HG03135 (cell line): ENCODE data around the gene ACER3.
A peak's percentile ranks its signal among the peaks of the same experiment; 100 is the strongest.
"Not testable (repeated sequence)": the region's sequence is repeated elsewhere in the genome, so short reads cannot be mapped to it uniquely, and the experiment has no call there.

Experiments used
- ATAC-seq: cut with Tn5 transposase; IDR thresholded peaks from one replicate; pipeline ENCODE4 v1.9.1; 2021; ENCODE audit warnings: mild to moderate bottlenecking, moderate library complexity; ENCODE audit not compliant: unreplicated experiment

Gene ACER3

GRCh38 chr11:77035039-77035438 lies 174.3 kb downstream of the ACER3 start:
- ATAC-seq = no peak

DNA sequence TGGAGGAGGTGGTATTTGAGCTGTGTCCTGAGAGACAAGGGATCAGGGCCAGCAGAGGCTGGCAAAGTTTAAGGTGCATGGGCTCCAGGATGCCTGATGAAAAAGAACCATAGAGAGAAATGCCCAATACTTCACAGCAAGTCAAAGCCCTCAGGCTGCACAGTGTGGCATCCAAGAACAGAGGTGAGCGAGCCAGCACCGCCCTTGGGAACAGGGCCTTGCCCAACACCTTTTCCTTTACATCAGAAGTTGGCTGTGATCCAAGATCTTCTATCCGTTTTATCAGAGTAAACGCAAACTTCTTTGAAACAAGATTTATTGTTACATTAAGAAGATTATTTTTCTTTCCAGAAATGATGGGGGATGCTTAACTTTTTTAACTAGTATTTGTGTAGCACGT lies 174.9 kb downstream of the ACER3 start:
- ATAC-seq = no peak

DNA sequence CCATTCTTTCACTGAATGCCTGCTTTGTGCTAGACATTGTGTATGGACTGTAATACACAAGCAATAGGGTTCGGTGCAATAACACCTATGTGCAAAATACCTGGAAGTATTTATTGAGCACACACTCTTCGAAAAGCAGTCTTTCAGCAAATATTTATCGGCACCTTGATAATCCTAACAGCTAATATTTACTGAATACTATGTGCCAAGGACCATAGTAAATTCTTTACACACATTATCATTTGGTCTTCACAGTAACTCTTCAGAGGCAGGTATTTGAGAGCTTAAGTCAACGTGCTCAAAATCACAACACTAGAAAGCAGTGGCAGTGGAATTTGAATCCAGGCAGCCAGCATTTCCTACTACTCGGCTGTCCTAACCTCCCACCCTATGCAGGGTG lies 175.7 kb downstream of the ACER3 start:
- ATAC-seq = no peak

DNA sequence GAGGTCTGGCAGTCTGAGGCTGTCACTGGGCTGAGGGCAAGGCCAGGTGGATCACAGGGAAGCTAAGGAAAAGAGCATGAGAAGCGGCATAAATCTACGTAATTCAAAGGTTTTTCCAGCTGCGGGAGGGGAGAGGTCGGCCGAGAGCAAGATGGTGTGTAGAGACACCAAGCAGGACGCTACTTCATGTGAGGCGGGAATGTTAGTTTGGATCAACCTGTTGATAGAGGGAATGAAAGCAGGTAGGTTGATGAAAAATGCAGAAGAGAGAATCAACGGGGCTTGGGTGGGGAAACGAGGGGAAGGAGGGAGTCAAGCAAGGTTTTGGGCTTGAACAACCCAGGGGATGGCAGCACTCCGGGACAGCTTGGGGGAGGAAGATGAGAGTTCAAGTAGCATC lies 176.3 kb downstream of the ACER3 start:
- ATAC-seq = no peak

GRCh38 chr11:77038029-77038824 lies 177.5 kb downstream of the ACER3 start:
- no peak for ATAC-seq

- ATAC-seq = no peak
Observed at GRCh38 chr11:77038825-77039326, 178.2 kb downstream of the ACER3 start.

GRCh38 chr11:77039491-77040400 lies 179.0 kb downstream of the ACER3 start:
- no peak for ATAC-seq

DNA sequence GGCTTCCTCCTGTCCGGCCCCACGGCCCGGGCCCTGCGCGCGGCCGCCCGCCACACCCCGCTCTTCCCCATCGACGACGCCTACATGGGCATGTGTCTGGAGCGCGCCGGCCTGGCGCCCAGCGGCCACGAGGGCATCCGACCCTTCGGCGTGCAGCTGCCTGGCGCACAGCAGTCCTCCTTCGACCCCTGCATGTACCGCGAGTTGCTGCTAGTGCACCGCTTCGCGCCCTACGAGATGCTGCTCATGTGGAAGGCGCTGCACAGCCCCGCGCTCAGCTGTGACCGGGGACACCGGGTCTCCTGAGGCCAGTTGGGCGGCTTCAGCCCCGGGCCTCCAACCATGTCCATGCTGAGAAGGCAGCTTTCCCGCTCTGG lies 179.7 kb downstream of the ACER3 start:
- no peak for ATAC-seq

DNA sequence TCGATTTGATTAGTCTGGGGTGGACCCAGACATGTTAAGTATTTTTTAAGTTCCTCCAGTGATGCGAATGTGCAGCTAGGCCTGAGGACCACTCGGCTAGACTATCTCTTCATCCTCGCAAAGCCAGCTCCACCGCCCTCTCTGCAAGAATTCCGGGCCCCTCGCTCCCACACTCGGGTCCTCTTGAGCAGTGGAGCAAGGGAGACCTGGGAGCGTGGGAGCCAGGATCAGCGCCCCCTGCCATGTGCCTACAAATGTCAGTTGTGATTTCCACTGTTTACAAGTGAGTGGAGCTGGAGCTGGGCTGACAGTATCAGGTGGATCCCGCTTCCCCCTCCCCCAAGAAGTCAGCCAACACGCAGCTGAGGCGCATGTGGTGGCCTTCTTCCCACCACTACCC lies 180.2 kb downstream of the ACER3 start:
- ATAC-seq = no peak

DNA sequence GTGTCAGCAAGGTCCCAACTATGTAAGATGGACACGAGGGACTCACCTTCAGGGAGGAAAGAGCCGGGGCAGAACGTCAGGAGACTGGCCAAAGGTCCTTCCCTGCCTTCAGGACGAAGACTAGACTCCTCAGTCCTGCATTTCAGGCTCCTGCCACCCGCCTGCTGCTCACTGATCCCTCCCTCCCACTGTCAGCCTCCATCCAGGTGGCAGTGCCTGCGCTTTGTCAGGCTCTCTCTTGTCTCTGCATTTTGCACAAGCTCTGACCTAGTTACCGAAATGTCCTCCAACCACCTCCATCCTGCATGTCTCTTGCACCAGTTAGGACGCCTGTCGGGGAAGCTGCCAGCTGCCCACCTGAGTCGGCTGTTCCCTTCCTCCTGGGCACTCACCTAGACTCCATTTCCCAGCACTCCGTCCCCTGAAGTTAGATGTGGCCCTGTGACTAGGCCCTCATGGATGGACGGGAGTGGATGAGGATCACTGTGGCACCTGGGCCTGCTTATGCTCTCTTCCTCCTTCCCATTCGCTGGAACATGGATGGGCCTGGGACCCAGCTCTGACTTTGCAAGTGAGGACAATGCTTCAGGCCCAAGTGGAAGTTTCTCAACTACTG lies 181.5 kb downstream of the ACER3 start:
- ATAC-seq = no peak

DNA sequence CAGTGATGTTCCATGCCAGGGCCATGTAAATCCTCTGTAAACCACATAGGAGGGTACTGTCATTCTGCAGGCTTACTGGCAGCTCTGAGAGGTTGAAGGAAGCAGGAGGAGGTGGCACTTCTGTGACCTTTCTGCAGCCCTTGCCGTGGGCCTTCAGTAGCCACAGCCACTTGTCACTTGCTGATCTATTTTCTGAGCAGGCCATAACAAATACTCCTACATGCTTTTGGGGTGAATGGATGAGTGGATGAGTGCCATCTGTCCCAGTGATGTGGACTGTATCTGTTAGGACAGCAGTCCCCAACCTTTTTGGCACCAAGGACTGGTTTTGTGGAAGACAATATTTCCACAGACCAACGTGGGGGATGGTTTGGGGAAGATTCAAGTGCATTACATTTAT lies 183.6 kb downstream of the ACER3 start:
- no peak for ATAC-seq

GRCh38 chr11:77044886-77045285 lies 184.2 kb downstream of the ACER3 start:
- ATAC-seq = no peak

GRCh38 chr11:77046060-77046501 lies 185.4 kb downstream of the ACER3 start:
- ATAC-seq = no peak

DNA sequence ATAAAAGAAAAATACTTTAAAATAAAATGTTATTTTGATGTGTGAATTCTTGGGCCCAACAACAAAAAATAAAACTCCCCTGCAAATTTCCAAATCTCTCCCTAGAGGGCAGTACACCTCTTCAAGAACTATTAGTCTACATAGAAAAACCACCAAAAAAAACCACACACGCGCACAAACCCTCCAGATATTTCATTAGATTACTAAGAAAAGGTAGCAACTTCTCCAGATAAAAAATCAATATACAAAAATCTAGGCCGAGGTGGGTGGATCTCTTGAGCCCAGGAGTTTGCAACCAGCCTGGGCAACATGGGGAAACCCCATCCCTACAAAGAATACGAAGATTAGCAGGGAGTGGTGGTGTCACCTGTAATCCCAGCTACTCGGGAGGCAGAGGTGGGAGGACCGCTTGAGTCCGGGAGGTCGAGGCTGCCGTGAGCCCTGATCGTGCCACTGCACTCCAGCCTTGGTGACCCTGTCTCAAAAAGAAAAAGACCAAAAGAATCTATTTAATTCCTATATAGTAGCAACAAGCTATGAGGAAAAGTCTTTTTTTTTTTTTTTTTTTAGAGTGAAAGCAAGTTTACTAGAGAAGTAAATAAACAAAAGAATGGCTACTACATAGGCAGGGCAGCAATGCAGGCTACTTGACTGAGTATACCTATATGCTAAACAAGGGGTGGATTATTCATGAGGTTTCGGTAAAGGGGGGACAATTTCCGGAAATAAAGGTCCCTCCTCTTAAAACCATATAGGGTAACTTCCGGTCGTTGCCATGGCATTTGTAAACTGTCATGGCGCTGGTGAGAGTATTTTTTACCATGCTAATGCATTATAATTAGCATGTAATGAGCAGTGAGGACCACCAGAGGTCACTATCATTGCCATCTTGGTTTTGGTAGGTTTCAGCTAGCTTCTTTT lies 186.5 kb downstream of the ACER3 start:
- ATAC-seq = peak; percentile 73

DNA sequence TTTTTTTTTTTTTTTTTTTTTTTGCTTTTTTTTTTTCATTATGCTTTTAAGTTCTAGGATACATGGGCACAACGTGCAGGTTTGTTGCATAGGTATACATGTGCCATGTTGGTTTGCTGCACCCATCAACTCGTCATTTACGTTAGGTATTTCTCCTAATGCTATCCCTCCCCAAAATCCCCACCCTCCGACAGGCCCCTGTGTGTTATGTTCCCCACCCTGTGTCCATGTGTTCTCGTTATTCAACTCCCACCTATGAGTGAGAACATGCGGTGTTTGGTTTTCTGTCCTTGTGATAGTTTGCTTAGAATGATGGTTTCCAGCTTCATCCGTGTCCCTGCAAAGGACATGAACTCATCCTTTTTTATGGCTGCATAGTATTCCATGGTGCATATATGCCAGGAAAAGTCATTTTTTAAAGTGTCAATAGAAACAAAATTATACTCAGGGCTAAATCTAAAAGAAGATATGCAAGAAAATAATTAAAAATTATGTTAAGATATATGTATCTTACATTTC lies 187.3 kb downstream of the ACER3 start:
- not testable (repeated sequence) for ATAC-seq

DNA sequence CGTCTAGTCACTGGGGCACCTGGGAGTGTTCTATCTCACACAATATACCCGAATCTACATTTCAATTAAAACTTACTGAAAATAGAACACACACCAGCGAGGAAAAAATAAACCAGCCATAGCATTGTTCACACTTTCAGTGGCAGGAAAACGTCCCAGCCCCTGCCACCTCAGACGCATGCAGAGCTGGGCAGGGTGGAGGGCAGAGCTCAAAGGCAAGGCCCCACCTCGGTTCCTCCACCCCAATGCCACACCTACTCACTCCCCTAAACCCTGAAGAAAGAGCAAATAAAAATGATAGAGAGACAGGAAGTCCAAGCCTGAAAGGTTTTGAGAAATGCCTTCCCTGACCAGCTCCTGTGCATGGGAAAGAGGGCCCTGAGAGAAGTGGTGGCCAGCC lies 188.3 kb downstream of the ACER3 start:
- ATAC-seq = no peak

- ATAC-seq = no peak
Observed at GRCh38 chr11:77051511-77051910, 190.8 kb downstream of the ACER3 start.

DNA sequence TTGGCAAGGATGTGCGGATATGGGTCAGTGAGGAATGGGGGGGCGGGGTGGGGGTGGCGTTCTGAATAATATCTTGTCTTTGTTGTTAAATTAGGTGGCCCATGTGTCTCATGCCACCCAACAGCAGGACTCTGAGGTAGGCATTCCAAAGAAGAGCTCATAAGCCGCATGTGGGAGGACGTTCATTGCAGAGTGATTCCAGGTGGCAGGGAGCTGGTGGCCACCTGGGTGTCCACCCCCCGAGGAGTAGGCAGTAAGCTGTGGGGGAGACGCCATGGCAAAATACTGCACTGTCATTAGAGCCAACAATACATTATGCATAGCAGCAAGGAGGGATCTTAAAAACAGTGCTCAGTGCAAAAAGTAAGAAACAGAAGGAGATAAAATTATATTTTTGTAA lies 191.8 kb downstream of the ACER3 start:
- no peak for ATAC-seq

- ATAC-seq = no peak
Observed at GRCh38 chr11:77053217-77054015, 192.7 kb downstream of the ACER3 start.
